Heart right ventricle (tissue), 16 donors: ENCODE measurements around the gene LIMK2. TPM values are rescaled to one million over a fixed set of nuclear protein-coding genes. Genes with fewer than 3 reads are reported as not detected.

ENCODE experiments used
- ATAC-seq, 8 donors: fragments of 200-7000 bp; cut with Tn5 transposase; one replicate each; pipeline ENCODE4 v1.9.1; 2020; ENCODE audit warnings: mild to moderate bottlenecking in 8 of 8, moderate library complexity in 8 of 8, moderate number of reproducible peaks in 1 of 8
- DNase-seq, 2 donors: peaks; one replicate each; pipeline ENCODE4 v3.0.0-alpha.2; 2020
- H3K27ac ChIP-seq, 10 donors: fragments of 200-600 bp; sonication (generic) in 2 of 10; one replicate each; pipeline versions ENCODE4 v1.5.0 to v1.8.0; 2020 to 2022; ENCODE audit warnings: mild to moderate bottlenecking in 3 of 10
- H3K27me3 ChIP-seq, 7 donors: fragments of 200-600 bp; one replicate each; pipeline ENCODE4 v1.8.0; 2021 to 2022; ENCODE audit warnings: mild to moderate bottlenecking in 2 of 7
- H3K36me3 ChIP-seq, 9 donors: fragments of 200-600 bp; sonication (generic) in 1 of 9; one replicate each; pipeline versions ENCODE4 v1.5.0 to v1.8.0; 2020 to 2022; ENCODE audit warnings: mild to moderate bottlenecking in 2 of 9
- H3K4me1 ChIP-seq, 9 donors: fragments of 200-600 bp; sonication (generic) in 1 of 9; one replicate each; pipeline versions ENCODE4 v1.5.0 to v1.8.0; 2020 to 2022; ENCODE audit warnings: mild to moderate bottlenecking in 4 of 9
- H3K4me3 ChIP-seq, 10 donors: fragments of 200-600 bp; sonication (generic) in 2 of 10; one replicate each; pipeline versions ENCODE4 v1.5.0 to v1.8.0; 2020 to 2022; ENCODE audit warnings: mild to moderate bottlenecking in 7 of 10, moderate library complexity in 2 of 10
- H3K9me3 ChIP-seq, 11 donors: fragments of 200-600 bp in 10 of 11; sonication (generic) in 2 of 11; one replicate each; pipeline versions ENCODE4 v1.5.0 to v1.8.0; 2013 to 2022; ENCODE audit warnings: mild to moderate bottlenecking in 2 of 11, control low read depth in 1 of 11, moderate library complexity in 1 of 11
- WGBS, 2 donors: extraction: QIAGEN DNeasy Blood & Tissue Kit; methylation state at CpG; one replicate each; pipeline ENCODE4 v1.1.7; 2013; ENCODE audit warnings: inconsistent platforms in 1 of 2; 5-methylcytosine and 5-hydroxymethylcytosine counted together
- intact Hi-C, 10 donors: fragments of 100-400 bp; cut with DNase I; formaldehyde crosslinking; loops; one replicate each; pipeline versions ENCODE4 v1.11.1 to v1.14.2; 2022
- polyA plus RNA-seq, 2 donors: library from polyadenylated mRNA; stranded (reverse); fragments of 200-250 nt; gene quantifications; one replicate each; pipeline ENCODE4 v1.2.3, GENCODE V29; 2013
- total RNA-seq, 10 donors: library from RNA; stranded (reverse); fragmentation: NEBNext Ultra II Directional in 3 of 10; extraction: Animal tissue kit (Norgen Biotek cat#: 25700) in 3 of 10; gene quantifications; one replicate each; pipeline versions ENCODE4 v1.2.1 to v1.2.4, GENCODE V29; 2021 to 2023
- TF ChIP-seq, protein P1 (sequence below), 9 donors: fragments of 200-600 bp; sonication (generic) in 2 of 9; IDR thresholded peaks; one replicate each; pipeline versions ENCODE4 v1.5.0 to v1.8.0; 2021 to 2022; ENCODE audit warnings: antibody characterized with exemption in 9 of 9, mild to moderate bottlenecking in 5 of 9, moderate library complexity in 1 of 9
- donor health status: Arrhythmogenic right ventricular cardiomyopathy.
- donor health status: ischemic (EF 13 %, LVEDD 7.1; RV severe dilation, severe dysfunction).
- donor health status: healthy with polysubstance abuse.
- donor health status: DM: no; HTN: yes; CAD: no.
- donor health status: DM: no; HTN: no; CAD: no.
- donor health status: ischemic (EF 25% LVEDD 6.9; RV normal size, moderate dysfunction).
- donor health status: ischemic (EF 25% LVEDD 5.7; RV mildly dilated, moderate dysfunction).
- donor health status: healthy.
- donor health status: DM: yes; HTN: yes; CAD: no.
- donor health status: Ischemic cardiomyopathy.
- donor health status: ischemic (EF 35%, LVEDD 5.7; RV mildly dilated, moderate dysfunction).
- donor health status: nonischemic (EF 11% LVEDD 7.7; RV severe dilation, severe dysfunction).
- donor health status: DM: yes; HTN: yes; CAD: no.
- donor health status: PGD.
- donor health status: ischemic (EF 29% LVEDD 5.4; RV normal size, mild dysfunction).
- donor health status: nonischemic (EF 23%, LVEDD 6.1; RV moderate dilation, normal function).

LIMK2 gene
- total and polyA plus RNA-seq, 12 donors = 6.0 to 18.8 (median 9.7) TPM

DNA sequence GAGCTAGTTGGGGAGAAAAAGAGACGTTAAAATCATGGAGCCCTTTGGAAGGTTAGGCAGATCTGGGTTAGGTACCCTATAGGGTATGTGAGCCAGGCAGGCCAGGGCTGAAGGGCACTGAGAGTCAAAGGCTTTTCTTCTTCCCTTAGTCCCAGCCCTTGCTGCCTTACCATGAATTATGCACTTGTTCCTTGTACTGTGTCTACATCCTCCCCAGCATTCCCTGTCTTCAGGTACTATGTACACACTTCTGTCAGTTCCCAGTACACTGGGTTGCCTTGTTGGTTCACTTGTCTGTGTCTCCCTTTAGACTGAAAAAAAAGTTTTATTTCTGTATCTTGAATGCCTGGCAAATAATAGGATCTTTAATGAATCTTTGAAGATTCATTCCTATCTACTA, 35.2 kb upstream of the LIMK2 start:
- intact Hi-C loops = no loop called here
- peaks cover 0 to 37% (median 23%) of the 10 kb centered on the region in 9 donors for H3K4me1 ChIP-seq
- ATAC-seq (no peak), DNase-seq (no peak)
- 95 to 98% methylated on average over 1 of the region's 1 CpG for WGBS, 2 donors
- TF ChIP-seq, protein P1, sequence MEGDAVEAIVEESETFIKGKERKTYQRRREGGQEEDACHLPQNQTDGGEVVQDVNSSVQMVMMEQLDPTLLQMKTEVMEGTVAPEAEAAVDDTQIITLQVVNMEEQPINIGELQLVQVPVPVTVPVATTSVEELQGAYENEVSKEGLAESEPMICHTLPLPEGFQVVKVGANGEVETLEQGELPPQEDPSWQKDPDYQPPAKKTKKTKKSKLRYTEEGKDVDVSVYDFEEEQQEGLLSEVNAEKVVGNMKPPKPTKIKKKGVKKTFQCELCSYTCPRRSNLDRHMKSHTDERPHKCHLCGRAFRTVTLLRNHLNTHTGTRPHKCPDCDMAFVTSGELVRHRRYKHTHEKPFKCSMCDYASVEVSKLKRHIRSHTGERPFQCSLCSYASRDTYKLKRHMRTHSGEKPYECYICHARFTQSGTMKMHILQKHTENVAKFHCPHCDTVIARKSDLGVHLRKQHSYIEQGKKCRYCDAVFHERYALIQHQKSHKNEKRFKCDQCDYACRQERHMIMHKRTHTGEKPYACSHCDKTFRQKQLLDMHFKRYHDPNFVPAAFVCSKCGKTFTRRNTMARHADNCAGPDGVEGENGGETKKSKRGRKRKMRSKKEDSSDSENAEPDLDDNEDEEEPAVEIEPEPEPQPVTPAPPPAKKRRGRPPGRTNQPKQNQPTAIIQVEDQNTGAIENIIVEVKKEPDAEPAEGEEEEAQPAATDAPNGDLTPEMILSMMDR (IDR thresholded peaks at IDR 0.05) = no peak
- H3K9me3 ChIP-seq = no peaks in the 10 kb centered on the region
- no peak overlapping the region for H3K4me3 ChIP-seq
- peaks cover 0 to 41% (median 5%) of the 10 kb centered on the region in 9 donors for H3K36me3 ChIP-seq
- no peaks in the 10 kb centered on the region for H3K27me3 ChIP-seq
- H3K27ac ChIP-seq = no peak overlapping the region

DNA sequence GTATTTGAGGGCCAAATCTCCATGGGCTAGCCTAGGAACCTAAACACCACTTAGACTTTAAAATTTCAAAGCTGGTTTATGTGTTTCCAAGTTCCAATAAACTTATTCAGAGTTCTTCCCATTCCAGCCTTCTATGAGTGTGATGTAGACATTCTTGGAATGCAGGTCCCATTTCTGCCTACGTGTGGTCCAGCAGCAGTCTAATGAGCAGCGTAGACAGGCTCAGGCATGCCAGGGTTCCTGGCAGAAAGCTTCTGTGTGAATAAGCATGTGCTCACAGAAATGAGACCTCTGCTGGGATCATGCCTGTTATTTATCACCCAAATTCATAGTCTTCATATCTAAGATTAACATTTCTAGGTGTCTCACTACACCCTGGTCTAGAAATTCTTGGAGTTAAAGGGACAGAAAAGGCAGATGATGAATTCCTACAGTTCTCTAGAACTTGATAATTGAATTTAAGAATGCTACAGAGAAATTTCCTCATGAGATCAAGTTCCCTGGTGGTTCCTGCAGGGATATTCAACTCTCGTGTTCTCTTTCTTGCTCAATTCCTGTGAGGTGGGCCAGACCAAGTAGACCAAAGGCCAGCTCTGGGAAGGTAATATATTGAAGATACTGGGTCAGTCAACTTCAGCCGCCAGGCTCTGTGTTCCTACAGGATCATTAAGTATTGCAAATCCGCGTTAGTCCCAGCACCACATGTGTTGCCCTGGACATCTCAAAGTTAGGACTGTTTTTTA, 34.5 kb upstream of the LIMK2 start:
- Histone ChIP-seq H3K27ac (no peak overlapping the region), H3K4me3 (no peak overlapping the region), H3K27me3 (no peaks in the 10 kb centered on the region), H3K36me3 (peaks cover 0 to 47% (median 5%) of the 10 kb centered on the region in 9 donors), H3K4me1 (peaks cover 0 to 30% (median 21%) of the 10 kb centered on the region in 9 donors), H3K9me3 (no peaks in the 10 kb centered on the region)
- ATAC-seq (no peak), DNase-seq (no peak)
- TF ChIP-seq, protein P1 (IDR thresholded peaks at IDR 0.05) = no peak
- WGBS, 2 donors = 86 to 88% methylated on average over 6 of the region's 6 CpGs
- intact Hi-C loops = no loop called here

DNA sequence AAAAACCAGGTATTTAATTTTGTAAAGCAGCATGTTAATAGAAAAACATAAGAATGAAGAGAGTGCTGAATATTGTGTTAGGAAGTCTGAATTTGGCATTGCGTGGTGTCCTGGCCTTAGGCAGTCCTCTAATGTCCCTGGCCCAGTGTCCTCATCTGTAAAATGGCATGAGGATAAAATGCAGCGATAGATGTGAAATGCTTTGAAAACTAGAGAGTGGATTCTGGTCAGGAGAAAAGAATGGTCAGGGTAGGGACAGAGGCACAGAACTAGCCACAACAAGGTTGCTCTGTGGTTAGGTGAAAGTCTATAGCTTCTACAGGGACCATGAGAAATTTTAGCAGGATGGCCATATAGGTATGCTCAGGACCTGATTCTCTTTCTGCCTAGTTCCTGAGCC, 33.2 kb upstream of the LIMK2 start:
- DNase-seq = no peak
- H3K27ac ChIP-seq = no peak overlapping the region
- H3K36me3 ChIP-seq = peaks cover 0 to 54% (median 5%) of the 10 kb centered on the region in 9 donors
- H3K9me3 ChIP-seq = no peaks in the 10 kb centered on the region
- TF ChIP-seq, protein P1 (IDR thresholded peaks at IDR 0.05) = no peak
- peaks cover 0 to 19% (median 11%) of the 10 kb centered on the region in 9 donors for H3K4me1 ChIP-seq
- WGBS, 2 donors = 98% methylated on average over 2 of the region's 2 CpGs
- intact Hi-C loops = no loop called here
- no peak overlapping the region for H3K4me3 ChIP-seq
- H3K27me3 ChIP-seq = no peaks in the 10 kb centered on the region
- ATAC-seq = no peak

DNA sequence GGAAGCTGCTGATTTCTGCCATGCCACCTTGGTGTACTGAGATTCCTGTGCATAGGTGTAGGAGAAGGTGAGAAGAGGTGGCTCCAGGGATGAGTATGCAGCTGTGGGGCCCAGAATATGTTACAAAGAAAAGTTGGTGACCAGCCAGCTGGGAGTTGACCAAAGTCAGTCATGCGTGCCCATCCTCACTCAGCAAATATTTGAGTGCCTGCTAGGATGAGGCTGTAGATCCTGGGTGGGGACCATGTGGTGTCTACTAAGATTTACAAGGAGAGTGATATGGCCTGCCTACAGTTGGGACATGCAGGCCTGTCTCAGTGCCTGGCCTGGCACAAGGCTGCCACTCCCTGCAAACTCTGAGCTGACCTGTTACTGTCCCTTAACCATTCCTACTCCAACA, 32.8 kb upstream of the LIMK2 start:
- Histone ChIP-seq H3K9me3 (no peaks in the 10 kb centered on the region), H3K4me1 (peaks cover 0 to 16% (median 7%) of the 10 kb centered on the region in 9 donors), H3K36me3 (peaks cover 0 to 54% (median 5%) of the 10 kb centered on the region in 9 donors), H3K4me3 (no peak overlapping the region), H3K27me3 (no peaks in the 10 kb centered on the region), H3K27ac (no peak overlapping the region)
- ATAC-seq (peak in 7 of 8 donors; percentile 12 to 72 (median 45)), DNase-seq (no peak)
- TF ChIP-seq, protein P1 (IDR thresholded peaks at IDR 0.05) = no peak
- 29 to 47% methylated on average over 1 of the region's 1 CpG for WGBS, 2 donors
- intact Hi-C loops = no loop called here
